PFSK-1 (cell line): ENCODE data around the gene SMPDL3B.
A peak's percentile ranks its signal among the peaks of the same experiment; 100 is the strongest.

Source experiments
- FOXP2 ChIP-seq: optimal IDR thresholded peaks from 2 replicates; pipeline ENCODE3; 2011; ENCODE audit warnings: borderline replicate concordance, control low read depth, inconsistent platforms; ENCODE audit not compliant: insufficient read depth; ENCODE audit errors: extremely low read length, extremely low read depth
- POLR2AphosphoS5 ChIP-seq: IDR thresholded peaks from 2 replicates; pipeline ENCODE4 v1.6.1; 2012; ENCODE audit warnings: low read depth, mild to moderate bottlenecking, control low read depth, low read length, moderate library complexity
- SIN3A ChIP-seq: IDR thresholded peaks from 2 replicates; pipeline ENCODE4 v1.6.1; 2012; ENCODE audit warnings: mild to moderate bottlenecking, low read length, moderate library complexity, borderline replicate concordance; ENCODE audit not compliant: insufficient read depth
- TAF1 ChIP-seq: IDR thresholded peaks from 2 replicates; pipeline ENCODE4 v1.6.1; 2012; ENCODE audit warnings: low read length, control low read depth, borderline replicate concordance; ENCODE audit not compliant: insufficient read depth
- TF ChIP-seq, protein P1 (sequence below), 2 experiments: IDR thresholded peaks; 2 replicates each; pipeline versions ENCODE4 v1.6.1 to v1.8.0; 2011 to 2012; ENCODE audit warnings: low read depth in 2 of 2, low read length in 2 of 2, control low read depth in 1 of 2, inconsistent platforms in 1 of 2, mild to moderate bottlenecking in 1 of 2, moderate library complexity in 1 of 2; ENCODE audit not compliant: insufficient read depth in 1 of 2

SMPDL3B gene

DNA sequence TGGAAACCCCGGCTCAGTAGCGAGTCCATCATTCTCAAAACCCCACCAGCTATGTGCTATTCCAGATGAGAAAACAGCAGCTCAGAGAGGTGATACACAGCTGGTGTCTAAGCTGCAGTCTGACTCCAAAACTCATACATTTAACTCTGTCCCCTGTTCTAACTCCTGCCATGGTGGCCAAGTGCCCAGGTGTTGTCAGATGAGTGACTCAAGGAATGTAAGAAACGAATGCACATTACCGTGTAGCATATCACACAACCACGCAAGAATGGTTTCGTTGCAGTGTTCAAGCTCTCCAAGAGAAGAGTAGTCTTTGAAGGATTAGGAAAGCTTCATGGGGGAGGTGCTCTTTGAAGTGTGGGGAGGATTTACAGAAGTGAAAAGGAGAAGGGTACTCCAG lies 20.3 kb downstream of the SMPDL3B start:
- TF ChIP-seq, protein P1, sequence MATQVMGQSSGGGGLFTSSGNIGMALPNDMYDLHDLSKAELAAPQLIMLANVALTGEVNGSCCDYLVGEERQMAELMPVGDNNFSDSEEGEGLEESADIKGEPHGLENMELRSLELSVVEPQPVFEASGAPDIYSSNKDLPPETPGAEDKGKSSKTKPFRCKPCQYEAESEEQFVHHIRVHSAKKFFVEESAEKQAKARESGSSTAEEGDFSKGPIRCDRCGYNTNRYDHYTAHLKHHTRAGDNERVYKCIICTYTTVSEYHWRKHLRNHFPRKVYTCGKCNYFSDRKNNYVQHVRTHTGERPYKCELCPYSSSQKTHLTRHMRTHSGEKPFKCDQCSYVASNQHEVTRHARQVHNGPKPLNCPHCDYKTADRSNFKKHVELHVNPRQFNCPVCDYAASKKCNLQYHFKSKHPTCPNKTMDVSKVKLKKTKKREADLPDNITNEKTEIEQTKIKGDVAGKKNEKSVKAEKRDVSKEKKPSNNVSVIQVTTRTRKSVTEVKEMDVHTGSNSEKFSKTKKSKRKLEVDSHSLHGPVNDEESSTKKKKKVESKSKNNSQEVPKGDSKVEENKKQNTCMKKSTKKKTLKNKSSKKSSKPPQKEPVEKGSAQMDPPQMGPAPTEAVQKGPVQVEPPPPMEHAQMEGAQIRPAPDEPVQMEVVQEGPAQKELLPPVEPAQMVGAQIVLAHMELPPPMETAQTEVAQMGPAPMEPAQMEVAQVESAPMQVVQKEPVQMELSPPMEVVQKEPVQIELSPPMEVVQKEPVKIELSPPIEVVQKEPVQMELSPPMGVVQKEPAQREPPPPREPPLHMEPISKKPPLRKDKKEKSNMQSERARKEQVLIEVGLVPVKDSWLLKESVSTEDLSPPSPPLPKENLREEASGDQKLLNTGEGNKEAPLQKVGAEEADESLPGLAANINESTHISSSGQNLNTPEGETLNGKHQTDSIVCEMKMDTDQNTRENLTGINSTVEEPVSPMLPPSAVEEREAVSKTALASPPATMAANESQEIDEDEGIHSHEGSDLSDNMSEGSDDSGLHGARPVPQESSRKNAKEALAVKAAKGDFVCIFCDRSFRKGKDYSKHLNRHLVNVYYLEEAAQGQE (IDR thresholded peaks at IDR 0.05; ENCODE audit: insufficient read depth in 1 of 2, low read depth in 2 of 2, low read length in 2 of 2): no peak
- TF ChIP-seq FOXP2: no peak

DNA sequence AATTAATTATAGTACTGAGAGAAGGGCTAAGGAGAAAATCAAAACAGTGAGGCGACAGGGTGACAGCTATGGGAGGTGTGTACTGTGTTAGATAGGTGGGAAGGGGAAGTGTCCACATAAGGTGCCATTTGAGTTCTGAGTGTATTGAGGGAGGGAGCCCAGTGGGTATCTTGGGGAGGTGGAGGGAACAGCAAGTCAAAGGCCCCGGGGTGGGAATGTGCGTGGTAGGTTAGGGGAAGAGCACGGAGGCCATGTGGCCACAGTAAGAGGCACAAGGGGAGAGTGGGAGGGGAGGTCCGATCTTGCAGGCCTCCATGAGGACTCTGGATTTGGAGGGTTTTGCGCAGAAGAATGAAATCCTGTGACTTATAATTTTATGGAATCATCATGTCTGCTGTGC lies 22.0 kb downstream of the SMPDL3B start:
- no peak for TF ChIP-seq FOXP2
- no peak for TF ChIP-seq TAF1
- no peak for TF ChIP-seq SIN3A
- no peak for TF ChIP-seq POLR2AphosphoS5
- TF ChIP-seq, protein P1 (IDR thresholded peaks at IDR 0.05; ENCODE audit: insufficient read depth in 1 of 2, low read depth in 2 of 2, low read length in 2 of 2): no peak

DNA sequence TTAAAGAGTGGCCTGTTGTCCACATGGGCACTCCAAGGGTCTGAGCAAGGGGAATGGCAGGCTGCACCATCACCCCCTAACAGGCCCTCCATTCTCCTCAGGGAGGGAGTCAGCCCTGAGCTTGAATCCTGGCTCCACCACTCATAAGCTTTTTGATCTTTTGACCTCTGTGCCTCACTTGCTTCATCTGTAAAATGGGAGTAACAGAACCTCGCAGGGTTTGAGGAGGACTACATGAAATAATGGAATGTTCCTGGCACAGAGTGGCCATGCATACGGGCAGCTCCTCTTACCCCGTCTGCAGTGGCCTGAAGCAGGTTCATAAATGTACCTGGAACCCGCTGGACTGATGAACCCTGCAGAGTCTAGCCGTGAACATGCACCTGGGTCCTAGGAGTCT lies 22.9 kb downstream of the SMPDL3B start:
- TF ChIP-seq TAF1: no peak
- TF ChIP-seq SIN3A: no peak
- TF ChIP-seq FOXP2: no peak
- no peak for TF ChIP-seq POLR2AphosphoS5
- TF ChIP-seq, protein P1 (IDR thresholded peaks at IDR 0.05; ENCODE audit: insufficient read depth in 1 of 2, low read depth in 2 of 2, low read length in 2 of 2): no peak

DNA sequence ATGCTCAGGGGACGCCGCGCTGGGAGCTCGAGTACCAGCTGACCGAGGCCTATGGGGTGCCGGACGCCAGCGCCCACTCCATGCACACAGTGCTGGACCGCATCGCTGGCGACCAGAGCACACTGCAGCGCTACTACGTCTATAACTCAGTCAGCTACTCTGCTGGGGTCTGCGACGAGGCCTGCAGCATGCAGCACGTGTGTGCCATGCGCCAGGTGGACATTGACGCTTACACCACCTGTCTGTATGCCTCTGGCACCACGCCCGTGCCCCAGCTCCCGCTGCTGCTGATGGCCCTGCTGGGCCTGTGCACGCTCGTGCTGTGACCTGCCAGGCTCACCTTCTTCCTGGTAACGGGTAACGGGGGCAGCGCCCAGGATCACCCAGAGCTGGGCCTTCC lies 23.7 kb downstream of the SMPDL3B start:
- TF ChIP-seq SIN3A (no peak), FOXP2 (no peak), POLR2AphosphoS5 (no peak), TAF1 (no peak)
- TF ChIP-seq, protein P1 (IDR thresholded peaks at IDR 0.05; ENCODE audit: insufficient read depth in 1 of 2, low read depth in 2 of 2, low read length in 2 of 2): no peak

DNA sequence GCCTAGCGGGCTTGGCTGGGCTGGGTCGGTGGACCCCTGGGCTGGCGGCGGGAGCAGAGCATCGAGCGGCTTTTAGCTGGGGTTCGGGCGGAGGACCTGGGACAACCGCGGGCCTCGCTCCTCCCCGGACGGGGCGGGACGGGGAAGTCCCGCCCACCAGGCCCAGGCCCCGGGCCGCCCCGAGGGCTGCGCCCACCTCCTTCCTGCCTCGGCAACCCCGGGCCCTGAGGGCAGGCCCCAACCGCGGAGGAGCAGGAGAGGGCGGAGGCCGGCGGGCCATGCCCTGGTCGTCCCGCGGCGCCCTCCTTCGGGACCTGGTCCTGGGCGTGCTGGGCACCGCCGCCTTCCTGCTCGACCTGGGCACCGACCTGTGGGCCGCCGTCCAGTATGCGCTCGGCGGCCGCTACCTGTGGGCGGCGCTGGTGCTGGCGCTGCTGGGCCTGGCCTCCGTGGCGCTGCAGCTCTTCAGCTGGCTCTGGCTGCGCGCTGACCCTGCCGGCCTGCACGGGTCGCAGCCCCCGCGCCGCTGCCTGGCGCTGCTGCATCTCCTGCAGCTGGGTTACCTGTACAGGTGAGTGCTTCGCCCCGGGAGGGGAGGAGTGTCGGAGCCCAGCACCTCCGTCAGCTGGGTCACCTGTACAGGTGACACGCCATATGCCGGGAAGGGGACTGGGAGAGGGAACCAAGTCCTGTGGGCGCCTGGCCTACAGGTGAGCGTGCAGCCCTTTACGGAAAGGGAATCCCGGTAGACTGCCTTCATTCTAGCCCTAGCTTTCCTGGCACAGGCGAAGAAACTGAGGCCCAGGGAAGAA lies 25.2 kb downstream of the SMPDL3B start, which contains the start of gene XKR8:
XKR8 (plus strand) TSS at position 182 of the 812 bp plus-strand sequence; CDS start at position 279, 97 bp downstream.
- TF ChIP-seq, protein P1 (IDR thresholded peaks at IDR 0.05; ENCODE audit: insufficient read depth in 1 of 2, low read depth in 2 of 2, low read length in 2 of 2): no peak
- peak; percentile 76 for TF ChIP-seq POLR2AphosphoS5
- peak; percentile 17 for TF ChIP-seq FOXP2
- no peak for TF ChIP-seq SIN3A
- peak; percentile 25; the same call in 1 of the 2 replicates for TF ChIP-seq TAF1
